CD14-positive monocyte (primary cell): ENCODE data around the gene PLXNA4. TPM values are rescaled to one million over a fixed set of nuclear protein-coding genes. Genes with fewer than 3 reads are reported as not detected.

Experiments used
- DNase-seq, 3 donors: peaks; one replicate each; pipeline ENCODE4 v3.0.0-alpha.2; 2011 to 2022
- H2AFZ ChIP-seq: 2 replicates; pipeline ENCODE4 v1.6.0; 2012; ENCODE audit warnings: mild to moderate bottlenecking, low read depth, low read length, inconsistent platforms; ENCODE audit not compliant: insufficient read depth, poor library complexity, severe bottlenecking
- H3K27ac ChIP-seq, 2 donors: 1 replicate in 1 of 2; 2 replicates in 1 of 2; pipeline ENCODE4 v1.5.1; 2012 to 2013; ENCODE audit warnings: low read length in 2 of 2, control low read depth in 1 of 2, inconsistent platforms in 1 of 2, low read depth in 1 of 2, mild to moderate bottlenecking in 1 of 2
- H3K27me3 ChIP-seq, 2 donors: one replicate each; pipeline versions ENCODE4 v1.6.0 to v1.6.1; 2011 to 2013; ENCODE audit warnings: low read length in 2 of 2; ENCODE audit not compliant: control insufficient read depth in 2 of 2, insufficient read depth in 2 of 2
- H3K36me3 ChIP-seq, 2 donors: replicated peaks in 1 of 2; 1 replicate in 1 of 2; 2 replicates in 1 of 2; pipeline versions ENCODE4 v1.5.1 to v1.6.1; 2012 to 2013; ENCODE audit warnings: low read length in 2 of 2, control low read depth in 1 of 2, inconsistent platforms in 1 of 2, mild to moderate bottlenecking in 1 of 2; ENCODE audit not compliant: insufficient read depth in 2 of 2, control insufficient read depth in 1 of 2
- H3K4me1 ChIP-seq, 2 donors: 1 replicate in 1 of 2; 2 replicates in 1 of 2; pipeline versions ENCODE4 v1.5.1 to v1.6.1; 2012 to 2013; ENCODE audit warnings: low read length in 2 of 2, control low read depth in 1 of 2, inconsistent platforms in 1 of 2, mild to moderate bottlenecking in 1 of 2, moderate library complexity in 1 of 2; ENCODE audit not compliant: insufficient read depth in 2 of 2, control insufficient read depth in 1 of 2
- H3K4me2 ChIP-seq: replicated peaks from 2 replicates; pipeline ENCODE3; 2012; ENCODE audit warnings: low read length, moderate library complexity, mild to moderate bottlenecking; ENCODE audit not compliant: poor library complexity, severe bottlenecking; ENCODE audit errors: extremely low read depth
- H3K4me3 ChIP-seq, 3 experiments: fragments of 200-600 bp in 1 of 3; sonication (generic) in 1 of 3; replicated peaks in 1 of 3; 1 replicate in 2 of 3; 2 replicates in 1 of 3; pipeline ENCODE4 v1.5.1; 2011 to 2013; ENCODE audit warnings: low read length in 3 of 3, mild to moderate bottlenecking in 3 of 3, control low read depth in 2 of 3, low read depth in 2 of 3, inconsistent platforms in 1 of 3, moderate library complexity in 1 of 3
- H3K79me2 ChIP-seq: 2 replicates; pipeline ENCODE4 v1.6.0; 2012; ENCODE audit warnings: mild to moderate bottlenecking, control low read depth, inconsistent platforms, low read length, moderate library complexity; ENCODE audit not compliant: insufficient read depth
- H3K9ac ChIP-seq: 2 replicates; pipeline ENCODE4 v1.6.0; 2017; ENCODE audit warnings: low read length, mild to moderate bottlenecking; ENCODE audit not compliant: insufficient read depth, poor library complexity, severe bottlenecking
- H3K9me3 ChIP-seq, 2 donors: replicated peaks in 1 of 2; 1 replicate in 1 of 2; 2 replicates in 1 of 2; pipeline versions ENCODE4 v1.5.1 to v1.6.1; 2012 to 2013; ENCODE audit warnings: low read length in 2 of 2, control low read depth in 1 of 2; ENCODE audit not compliant: control insufficient read depth in 1 of 2, insufficient read depth in 1 of 2
- H4K20me1 ChIP-seq: 2 replicates; pipeline ENCODE4 v1.6.0; 2012; ENCODE audit warnings: mild to moderate bottlenecking, low read length, control low read depth, moderate library complexity; ENCODE audit not compliant: insufficient read depth
- H3K27ac Mint-ChIP-seq, 7 donors: one replicate each; pipeline ENCODE4 v1.8.0; 2020; ENCODE audit warnings: mild to moderate bottlenecking in 7 of 7, mixed read lengths in 7 of 7, moderate library complexity in 6 of 7, inconsistent platforms in 2 of 7
- H3K27me3 Mint-ChIP-seq, 3 donors: one replicate each; pipeline ENCODE4 v1.8.0; 2021 to 2022; ENCODE audit warnings: low read depth in 3 of 3, mild to moderate bottlenecking in 3 of 3, mixed read lengths in 3 of 3, moderate library complexity in 3 of 3, inconsistent platforms in 1 of 3
- H3K36me3 Mint-ChIP-seq, 2 donors: one replicate each; pipeline ENCODE4 v1.8.0; 2020; ENCODE audit warnings: mixed read lengths in 2 of 2, inconsistent platforms in 1 of 2, mild to moderate bottlenecking in 1 of 2
- H3K4me1 Mint-ChIP-seq: one replicate; pipeline ENCODE4 v1.8.0; 2020; ENCODE audit warnings: mild to moderate bottlenecking, mixed read lengths
- H3K4me3 Mint-ChIP-seq, 2 donors: one replicate each; pipeline ENCODE4 v1.8.0; 2020; ENCODE audit warnings: mild to moderate bottlenecking in 2 of 2, mixed read lengths in 2 of 2, moderate library complexity in 1 of 2
- H3K9me3 Mint-ChIP-seq, 7 donors: one replicate each; pipeline ENCODE4 v1.8.0; 2020 to 2022; ENCODE audit warnings: mixed read lengths in 7 of 7, mild to moderate bottlenecking in 6 of 7, moderate library complexity in 6 of 7, inconsistent platforms in 2 of 7
- WGBS: methylation state at CpG from one replicate; pipeline ENCODE4 v1.1.5; 2013; ENCODE audit warnings: missing lambda C conversion rate; ENCODE audit not compliant: insufficient coverage; 5-methylcytosine and 5-hydroxymethylcytosine counted together
- intact Hi-C, 2 donors: fragments of 100-400 bp; cut with micrococcal nuclease; formaldehyde crosslinking; loops; one replicate each; pipeline versions ENCODE4 v1.15.0 to v1.15.1; 2023
- polyA plus RNA-seq, 3 donors: library from polyadenylated mRNA; depleted of rRNA in 1 of 3; unstranded in 2 of 3; stranded (reverse) in 1 of 3; fragments of 300-500 nt in 2 of 3; fragments of >200 nt in 1 of 3; fragmentation: Illumina TruSeq in 2 of 3; gene quantifications; 1 replicate in 2 of 3; 2 replicates in 1 of 3; pipeline ENCODE4 v1.2.3, GENCODE V29; 2012 to 2021
- TF ChIP-seq, protein P1 (sequence below): fragments of 200-600 bp; IDR thresholded peaks from one replicate; pipeline ENCODE4 v1.8.0; 2022; ENCODE audit warnings: antibody characterized with exemption, mild to moderate bottlenecking

Gene PLXNA4
- polyA plus RNA-seq, 3 donors: not detected

DNA sequence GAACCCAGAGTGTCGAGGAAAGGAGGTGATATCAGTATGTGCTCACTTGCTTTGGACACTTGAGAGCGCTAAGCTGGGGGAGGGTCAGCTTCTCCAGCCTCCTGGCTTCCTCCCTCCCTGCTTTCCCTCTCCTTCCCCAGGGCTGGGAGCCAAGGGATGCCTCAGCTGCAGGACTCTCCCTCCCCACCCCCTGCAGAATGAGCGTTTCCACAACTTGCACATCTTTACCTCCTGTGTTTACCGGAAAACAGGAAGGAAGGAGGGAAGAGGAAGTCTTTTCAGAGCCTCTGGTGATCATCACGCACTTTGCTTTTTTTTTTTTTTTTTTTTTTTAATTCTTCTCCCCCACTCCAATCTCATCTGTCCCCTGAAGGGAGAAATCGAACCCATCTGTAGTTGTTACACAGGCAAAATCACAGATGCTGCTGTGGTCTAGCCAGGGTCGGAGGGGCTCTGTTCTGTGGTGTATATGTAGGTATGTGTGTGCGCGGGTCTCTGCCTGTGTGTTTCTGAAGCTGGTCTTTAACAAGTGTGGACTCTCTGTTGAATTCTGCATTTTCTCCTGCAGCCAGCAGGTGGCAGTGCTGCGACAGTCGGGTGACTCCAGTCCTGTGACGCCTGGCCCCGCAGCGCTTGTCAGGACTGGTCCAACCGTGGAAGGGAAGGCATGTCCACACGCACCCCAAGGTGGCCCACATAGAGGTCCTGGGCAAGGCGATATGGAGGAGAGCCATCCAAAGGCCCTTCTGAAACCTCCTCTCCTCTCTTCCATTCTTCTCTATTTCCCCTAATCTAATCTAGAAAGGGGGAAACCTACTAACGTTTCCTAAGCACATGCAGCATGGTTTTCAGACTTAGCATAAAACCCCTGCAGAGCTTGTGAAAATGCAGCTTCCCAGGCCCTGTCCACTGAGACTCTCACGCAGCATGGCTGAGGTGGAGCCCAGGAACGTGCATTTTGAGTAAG lies 257.6 kb downstream of the PLXNA4 start:
- no peak overlapping the region for H2AFZ ChIP-seq
- WGBS: 8% methylated on average over 15 of the region's 20 CpGs
- H4K20me1 ChIP-seq: no peaks in the 10 kb centered on the region
- H3K36me3 ChIP-seq: no peaks in the 10 kb centered on the region
- no peaks in the 10 kb centered on the region for H3K9me3 ChIP-seq
- Mint-ChIP-seq H3K27me3 (peaks cover 23 to 36% (median 27%) of the 10 kb centered on the region in 3 donors), H3K4me1 (peaks cover 9% of the 10 kb centered on the region), H3K4me3 (peak overlapping the region in 1 of 2 donors; percentile 32), H3K27ac (peak overlapping the region in 1 of 7 donors; percentile 67), H3K9me3 (peaks cover 0 to 6% (median 1%) of the 10 kb centered on the region in 7 donors), H3K36me3 (no peaks in the 10 kb centered on the region)
- no peak overlapping the region for H3K4me3 ChIP-seq
- H3K27me3 ChIP-seq: peaks cover 14 to 15% of the 10 kb centered on the region in 2 donors
- peak; percentile 55 to 69 (median 58) for DNase-seq
- intact Hi-C loops: loop anchor here (1.0 to 5.0 kb wide), 3 partner anchors 262 to 1114 kb away; no protein-coding TSS in a partner anchor
- no peak overlapping the region for H3K9ac ChIP-seq
- no peaks in the 10 kb centered on the region for H3K79me2 ChIP-seq
- TF ChIP-seq, protein P1, sequence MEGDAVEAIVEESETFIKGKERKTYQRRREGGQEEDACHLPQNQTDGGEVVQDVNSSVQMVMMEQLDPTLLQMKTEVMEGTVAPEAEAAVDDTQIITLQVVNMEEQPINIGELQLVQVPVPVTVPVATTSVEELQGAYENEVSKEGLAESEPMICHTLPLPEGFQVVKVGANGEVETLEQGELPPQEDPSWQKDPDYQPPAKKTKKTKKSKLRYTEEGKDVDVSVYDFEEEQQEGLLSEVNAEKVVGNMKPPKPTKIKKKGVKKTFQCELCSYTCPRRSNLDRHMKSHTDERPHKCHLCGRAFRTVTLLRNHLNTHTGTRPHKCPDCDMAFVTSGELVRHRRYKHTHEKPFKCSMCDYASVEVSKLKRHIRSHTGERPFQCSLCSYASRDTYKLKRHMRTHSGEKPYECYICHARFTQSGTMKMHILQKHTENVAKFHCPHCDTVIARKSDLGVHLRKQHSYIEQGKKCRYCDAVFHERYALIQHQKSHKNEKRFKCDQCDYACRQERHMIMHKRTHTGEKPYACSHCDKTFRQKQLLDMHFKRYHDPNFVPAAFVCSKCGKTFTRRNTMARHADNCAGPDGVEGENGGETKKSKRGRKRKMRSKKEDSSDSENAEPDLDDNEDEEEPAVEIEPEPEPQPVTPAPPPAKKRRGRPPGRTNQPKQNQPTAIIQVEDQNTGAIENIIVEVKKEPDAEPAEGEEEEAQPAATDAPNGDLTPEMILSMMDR: peak; percentile 89
- no peak overlapping the region for H3K27ac ChIP-seq
- H3K4me2 ChIP-seq: no peak overlapping the region
- H3K4me1 ChIP-seq: peaks cover 4 to 6% of the 10 kb centered on the region in 2 donors

DNA sequence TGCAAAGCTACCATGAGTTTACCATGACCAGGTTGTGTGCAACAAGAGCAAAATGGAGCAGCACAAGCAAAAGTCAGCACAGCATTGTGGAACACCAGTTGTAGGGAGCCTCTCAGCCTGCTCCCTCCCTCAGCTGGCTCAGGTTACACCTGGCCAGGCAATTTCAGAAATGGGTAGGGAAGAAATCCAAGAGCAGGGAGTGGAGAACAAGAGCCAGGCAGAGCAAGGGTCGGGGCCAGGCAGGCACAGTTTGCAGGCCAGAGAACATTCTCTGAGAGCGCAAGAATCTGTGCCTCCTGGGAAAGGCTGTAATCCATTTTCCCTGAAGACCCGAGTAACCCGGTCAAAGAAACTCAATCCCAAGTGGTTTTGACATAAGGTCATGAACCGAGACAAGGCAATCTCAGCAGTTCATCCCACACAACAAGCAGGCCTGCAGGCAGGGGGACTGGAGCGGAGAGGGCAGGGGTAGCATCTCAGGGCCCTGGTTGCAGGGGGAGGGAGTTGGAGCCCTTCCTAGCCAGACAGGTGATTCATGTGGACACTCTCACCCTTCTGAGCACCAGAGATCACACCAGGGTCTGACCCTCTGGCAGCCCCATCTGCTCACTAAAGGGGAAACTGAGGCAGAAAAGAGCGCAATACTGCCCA lies 258.4 kb downstream of the PLXNA4 start:
- Histone ChIP-seq H2AFZ (no peak overlapping the region), H3K27ac (no peak overlapping the region), H3K9me3 (no peaks in the 10 kb centered on the region), H3K36me3 (no peaks in the 10 kb centered on the region), H3K9ac (no peak overlapping the region), H3K4me2 (no peak overlapping the region), H4K20me1 (no peaks in the 10 kb centered on the region), H3K79me2 (no peaks in the 10 kb centered on the region), H3K27me3 (peaks cover 14 to 15% of the 10 kb centered on the region in 2 donors), H3K4me3 (no peak overlapping the region), H3K4me1 (peaks cover 4 to 6% of the 10 kb centered on the region in 2 donors)
- TF ChIP-seq, protein P1: no peak
- Mint-ChIP-seq H3K27me3 (peaks cover 23 to 36% (median 27%) of the 10 kb centered on the region in 3 donors), H3K4me1 (peaks cover 9% of the 10 kb centered on the region), H3K4me3 (no peak overlapping the region), H3K27ac (no peak overlapping the region), H3K9me3 (peaks cover 0 to 6% (median 1%) of the 10 kb centered on the region in 7 donors), H3K36me3 (no peaks in the 10 kb centered on the region)
- WGBS: 77% methylated on average over 5 of the region's 7 CpGs
- intact Hi-C loops: loop anchor here (1.0 to 5.0 kb wide), 3 partner anchors 262 to 1114 kb away; no protein-coding TSS in a partner anchor
- no peak for DNase-seq
